Spinal cord (tissue), 10 donors: ENCODE data around the gene FOXRED2. TPM values are rescaled to one million over a fixed set of nuclear protein-coding genes. Genes with fewer than 3 reads are reported as not detected.

Experiments used
- DNase-seq, 6 donors: peaks; one replicate each; pipeline versions ENCODE4 v3.0.0 to v3.0.0-alpha.2; 2013 to 2015; ENCODE audit warnings: low spot score in 6 of 6, low read depth in 4 of 6
- H3K27ac ChIP-seq: one replicate; pipeline ENCODE4 v1.5.1; 2013; ENCODE audit warnings: low read depth, low read length, control low read depth
- H3K27me3 ChIP-seq: one replicate; pipeline ENCODE4 v1.6.1; 2013; ENCODE audit warnings: low read length; ENCODE audit not compliant: control insufficient read depth, insufficient read depth
- H3K36me3 ChIP-seq: one replicate; pipeline ENCODE4 v1.6.1; 2013; ENCODE audit warnings: low read length; ENCODE audit not compliant: control insufficient read depth, insufficient read depth
- H3K4me1 ChIP-seq: one replicate; pipeline ENCODE4 v1.6.1; 2013; ENCODE audit warnings: low read length; ENCODE audit not compliant: control insufficient read depth, insufficient read depth
- H3K4me3 ChIP-seq: one replicate; pipeline ENCODE4 v1.5.1; 2013; ENCODE audit warnings: low read depth, low read length, control low read depth
- H3K9me3 ChIP-seq: one replicate; pipeline ENCODE4 v1.6.1; 2013; ENCODE audit warnings: low read length; ENCODE audit not compliant: control insufficient read depth, insufficient read depth
- WGBS: methylation state at CpG from one replicate; pipeline ENCODE4 v1.1.5; 2013; ENCODE audit warnings: missing lambda C conversion rate; ENCODE audit not compliant: insufficient coverage; 5-methylcytosine and 5-hydroxymethylcytosine counted together
- polyA plus RNA-seq, 2 donors: library from polyadenylated mRNA; unstranded; fragments of 120-200 nt; gene quantifications; one replicate each; pipeline ENCODE4 v1.2.1, GENCODE V29; 2013; ENCODE audit not compliant: insufficient read length in 2 of 2
- total RNA-seq, 2 donors: library from RNA; depleted of rRNA in 1 of 2; stranded (reverse); fragments of 120-200 nt in 1 of 2; fragments of >200 nt in 1 of 2; gene quantifications; one replicate each; pipeline versions ENCODE4 v1.2.3 to v1.2.4, GENCODE V29; 2013 to 2014
- donor health status: healthy.

FOXRED2 gene
- total and polyA plus RNA-seq, 4 donors = 13.0 to 39.9 (median 26.9) TPM

DNA sequence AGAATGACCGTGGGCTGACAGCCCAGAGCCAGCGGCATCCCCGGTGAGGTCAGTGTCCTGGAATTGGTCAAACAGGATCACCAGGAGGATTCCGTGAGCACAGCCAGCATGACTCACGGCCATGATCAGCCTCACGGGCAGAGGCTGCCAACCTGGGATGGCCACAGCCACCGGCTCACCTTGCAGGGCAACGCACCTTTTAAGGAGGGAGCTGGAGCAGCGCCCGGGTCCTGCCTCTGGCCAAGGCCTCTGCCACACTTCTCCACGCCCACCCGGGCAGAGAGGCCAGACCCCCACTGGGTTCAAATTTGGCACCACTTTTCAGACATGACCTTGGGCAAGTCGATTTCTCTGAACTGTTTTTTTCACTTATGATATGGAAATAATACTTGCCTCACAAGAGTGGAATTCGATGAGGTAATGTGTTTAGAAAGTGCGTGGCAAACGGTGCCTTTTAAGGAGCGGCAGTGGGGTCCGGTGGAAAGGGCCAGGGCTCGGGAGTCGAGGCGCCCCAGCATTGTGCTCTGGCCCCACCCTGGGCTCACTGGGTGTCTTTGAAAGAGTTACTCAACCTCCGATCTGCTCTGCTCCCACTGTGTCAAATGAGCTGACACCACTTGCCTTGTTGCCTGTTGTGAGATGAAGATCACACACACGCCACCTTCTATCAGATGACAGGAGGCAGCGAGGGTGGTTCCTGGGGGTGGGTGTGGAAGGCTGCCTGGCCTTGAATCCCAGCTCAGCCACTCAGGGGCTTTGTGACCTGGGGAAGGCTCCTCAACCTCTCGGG lies 41.4 kb downstream of the FOXRED2 start:
- no peak for DNase-seq
- no peak overlapping the region for H3K4me3 ChIP-seq
- no peaks in the 10 kb centered on the region for H3K27me3 ChIP-seq
- H3K36me3 ChIP-seq = peaks cover 48% of the 10 kb centered on the region
- H3K27ac ChIP-seq = no peak overlapping the region
- H3K9me3 ChIP-seq = no peaks in the 10 kb centered on the region
- H3K4me1 ChIP-seq = peaks cover 9% of the 10 kb centered on the region
- WGBS = 87% methylated on average over 22 of the region's 25 CpGs

- H3K27ac ChIP-seq = no peak overlapping the region
- H3K4me1 ChIP-seq = peaks cover 3% of the 10 kb centered on the region
- WGBS = 89% methylated on average over 20 of the region's 20 CpGs
- no peaks in the 10 kb centered on the region for H3K9me3 ChIP-seq
- DNase-seq = no peak
- no peaks in the 10 kb centered on the region for H3K27me3 ChIP-seq
- no peak overlapping the region for H3K4me3 ChIP-seq
- peaks cover 44% of the 10 kb centered on the region for H3K36me3 ChIP-seq
Observed at GRCh38 chr22:36464715-36465231, 42.1 kb downstream of the FOXRED2 start.

GRCh38 chr22:36463783-36464184 lies 43.1 kb downstream of the FOXRED2 start:
- DNase-seq = no peak
- no peaks in the 10 kb centered on the region for H3K27me3 ChIP-seq
- H3K36me3 ChIP-seq = peaks cover 40% of the 10 kb centered on the region
- H3K4me1 ChIP-seq = peaks cover 3% of the 10 kb centered on the region
- H3K4me3 ChIP-seq = no peak overlapping the region
- H3K27ac ChIP-seq = no peak overlapping the region
- WGBS = 73% methylated on average over 15 of the region's 17 CpGs
- H3K9me3 ChIP-seq = no peaks in the 10 kb centered on the region

DNA sequence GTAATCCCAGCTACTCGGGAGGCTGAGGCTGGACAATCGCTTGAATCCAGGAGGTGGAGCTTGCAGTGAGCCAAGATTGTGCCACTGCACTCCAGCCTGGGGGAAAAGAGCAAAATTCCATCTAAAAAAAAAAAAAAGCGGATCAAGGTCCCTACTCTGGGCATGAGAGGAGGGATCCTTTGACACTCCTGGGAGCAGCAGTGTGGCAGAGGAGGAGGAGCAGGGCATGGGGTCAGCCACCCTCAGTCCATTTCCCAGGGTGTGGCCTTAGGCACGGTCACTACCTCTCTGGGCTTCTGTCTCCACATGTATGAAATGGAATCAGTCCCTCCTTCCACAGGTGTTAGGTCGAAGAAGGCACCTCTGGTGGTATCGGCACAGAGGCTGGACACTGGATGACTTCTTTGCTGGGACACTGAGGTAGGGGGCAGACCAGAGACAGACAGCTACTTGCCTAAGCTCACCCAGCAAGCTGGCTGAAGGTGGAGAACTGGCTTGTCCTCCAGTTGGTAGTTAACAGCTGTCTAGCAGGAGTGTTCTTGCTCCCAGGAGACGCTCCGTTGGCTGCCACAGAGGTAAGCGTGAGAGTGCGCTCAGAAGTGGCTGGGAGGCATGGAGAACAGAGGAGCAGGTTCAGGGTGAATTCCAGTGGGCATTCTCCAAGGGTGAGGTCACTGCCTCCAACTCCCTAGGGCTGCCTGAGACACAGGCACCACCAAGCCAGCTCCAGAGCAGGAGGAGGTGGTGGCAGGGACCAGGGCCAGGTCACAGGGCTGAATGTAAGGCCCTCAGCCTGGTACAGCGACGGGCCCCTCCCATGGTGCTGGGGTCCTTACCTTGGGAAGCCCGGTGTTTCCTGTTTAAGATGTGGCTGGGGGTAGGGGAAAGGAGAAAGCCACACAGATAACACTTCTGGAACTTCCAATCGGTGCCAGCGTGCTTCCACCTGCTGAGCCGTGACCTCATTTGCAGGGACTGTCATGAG lies 44.9 kb downstream of the FOXRED2 start:
- no peaks in the 10 kb centered on the region for H3K27me3 ChIP-seq
- no peaks in the 10 kb centered on the region for H3K9me3 ChIP-seq
- no peak overlapping the region for H3K27ac ChIP-seq
- 78% methylated on average over 14 of the region's 16 CpGs for WGBS
- no peak for DNase-seq
- H3K4me1 ChIP-seq = peaks cover 3% of the 10 kb centered on the region
- no peak overlapping the region for H3K4me3 ChIP-seq
- H3K36me3 ChIP-seq = peaks cover 24% of the 10 kb centered on the region

DNA sequence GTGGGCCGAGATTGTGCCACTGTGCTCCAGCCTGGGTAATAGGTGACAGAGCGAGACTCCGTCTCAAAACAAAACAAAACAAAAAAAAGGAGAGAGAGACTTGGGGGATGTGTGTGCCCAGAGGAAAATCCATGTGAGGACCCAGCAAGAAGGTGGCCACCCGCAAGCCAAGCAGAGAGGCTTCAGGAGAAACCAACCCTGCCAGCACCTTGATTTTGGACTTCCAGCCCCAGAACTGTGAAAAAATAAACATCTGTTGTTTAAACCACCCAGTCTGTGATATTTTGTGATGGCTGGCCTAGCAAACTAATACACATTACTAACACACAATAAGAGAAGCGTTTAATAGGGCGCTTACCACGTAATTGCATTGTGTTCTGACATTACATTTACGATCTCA lies 46.6 kb downstream of the FOXRED2 start:
- Histone ChIP-seq H3K36me3 (peaks cover 6% of the 10 kb centered on the region), H3K4me3 (no peak overlapping the region), H3K27me3 (no peaks in the 10 kb centered on the region), H3K27ac (no peak overlapping the region), H3K4me1 (peaks cover 11% of the 10 kb centered on the region), H3K9me3 (no peaks in the 10 kb centered on the region)
- 90% methylated on average over 5 of the region's 8 CpGs for WGBS
- no peak for DNase-seq

- WGBS = 69% methylated on average over 13 of the region's 14 CpGs
- H3K9me3 ChIP-seq = no peaks in the 10 kb centered on the region
- H3K36me3 ChIP-seq = no peaks in the 10 kb centered on the region
- peaks cover 17% of the 10 kb centered on the region for H3K4me1 ChIP-seq
- no peak overlapping the region for H3K27ac ChIP-seq
- no peak overlapping the region for H3K4me3 ChIP-seq
- DNase-seq = no peak
- H3K27me3 ChIP-seq = no peaks in the 10 kb centered on the region
Observed at GRCh38 chr22:36457688-36458450, 49.0 kb downstream of the FOXRED2 start.

- H3K4me1 ChIP-seq = peaks cover 19% of the 10 kb centered on the region
- no peaks in the 10 kb centered on the region for H3K27me3 ChIP-seq
- H3K36me3 ChIP-seq = no peaks in the 10 kb centered on the region
- no peak overlapping the region for H3K27ac ChIP-seq
- WGBS = 90% methylated on average over 2 of the region's 12 CpGs
- DNase-seq = no peak
- no peaks in the 10 kb centered on the region for H3K9me3 ChIP-seq
- no peak overlapping the region for H3K4me3 ChIP-seq
Observed at GRCh38 chr22:36456464-36456845, 50.4 kb downstream of the FOXRED2 start.

DNA sequence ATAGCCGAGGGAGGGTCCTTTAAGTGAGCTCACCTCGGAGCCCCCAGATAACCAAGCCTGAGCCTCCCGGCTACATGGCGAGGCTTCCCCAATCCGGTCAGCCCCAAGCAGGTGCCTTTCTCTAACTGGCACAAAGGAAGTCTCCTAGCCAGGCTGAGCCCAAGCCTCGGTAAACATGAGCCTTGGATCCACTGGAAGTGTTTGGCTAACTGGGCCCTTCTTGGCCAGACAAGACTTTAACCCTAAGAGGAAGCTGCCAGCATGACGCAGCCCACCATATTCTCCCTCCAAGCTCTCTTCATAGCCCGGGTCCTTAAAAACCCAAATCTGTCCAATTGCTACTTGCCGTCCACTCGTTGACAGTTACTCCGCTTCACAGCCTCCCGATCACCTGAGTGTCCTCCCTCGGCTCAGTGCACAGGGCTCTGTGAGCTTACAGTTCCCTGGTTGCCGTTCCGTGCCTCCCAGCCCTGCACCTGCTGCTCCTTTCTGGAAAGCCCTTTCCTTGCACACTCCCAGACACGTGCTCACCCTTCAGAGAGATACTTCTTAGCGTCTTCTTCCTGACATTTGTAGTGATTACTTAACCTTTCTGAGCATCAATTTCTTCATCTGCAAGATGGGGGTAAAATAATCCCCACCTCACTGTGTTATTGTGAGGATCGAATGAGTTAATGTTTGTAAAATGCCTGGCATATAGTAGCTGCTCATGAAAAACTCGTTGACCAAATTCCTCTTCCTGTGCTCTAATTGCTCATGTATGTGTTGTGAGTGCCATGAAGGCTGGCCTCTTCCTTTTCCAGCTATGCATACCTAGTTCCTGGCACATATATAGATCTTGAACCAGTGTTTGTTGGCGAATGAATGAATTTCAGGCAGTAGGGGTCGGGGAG lies 51.0 kb downstream of the FOXRED2 start:
- Histone ChIP-seq H3K4me1 (peaks cover 23% of the 10 kb centered on the region), H3K4me3 (peak overlapping the region; percentile 54), H3K27me3 (no peaks in the 10 kb centered on the region), H3K36me3 (no peaks in the 10 kb centered on the region), H3K9me3 (no peaks in the 10 kb centered on the region), H3K27ac (peak overlapping the region; percentile 69)
- WGBS = 64% methylated on average over 15 of the region's 21 CpGs
- peak in 1 of 6 donors; percentile 21 for DNase-seq
